H1 (cell line): ENCODE measurements around the gene CST6. TPM values are rescaled to one million over a fixed set of nuclear protein-coding genes. Genes with fewer than 3 reads are reported as not detected.

Experiments
- CTCF ChIA-PET: fragments of 300-600 bp; sonication (Branson Sonifier 250); formaldehyde crosslinking; loops from one replicate; lab custom pipeline; 2021; ENCODE audit not compliant: partially characterized antibody; lab: Charles Lee
- POLR2A ChIA-PET: fragments of 300-600 bp; sonication (Branson Sonifier 250); formaldehyde crosslinking; loops from one replicate; lab custom pipeline; 2021; ENCODE audit warnings: inconsistent platforms; ENCODE audit not compliant: partially characterized antibody; lab: Charles Lee
- DNase-seq, 2 experiments: peaks; one replicate each; pipeline versions ENCODE4 v3.0.0 to v3.0.0-alpha.2; 2010 to 2022; ENCODE audit warnings: low spot score in 2 of 2, low read depth in 1 of 2, mixed read lengths in 1 of 2
- FAIRE-seq: peaks from 2 replicates; lab custom pipeline; 2011; peaks lifted over from hg19 to GRCh38; lab: Jason Lieb, UNC
- H2AFZ ChIP-seq: 2 replicates; pipeline ENCODE4 v1.8.1; 2012; ENCODE audit warnings: low read length, inconsistent platforms
- H2AK5ac ChIP-seq: 2 replicates; pipeline ENCODE4 v1.6.1; 2013; ENCODE audit warnings: low read depth, low read length
- H2BK120ac ChIP-seq: replicated peaks from 2 replicates; pipeline ENCODE3; 2013; ENCODE audit warnings: low read depth, low read length, inconsistent platforms
- H2BK12ac ChIP-seq: 2 replicates; pipeline ENCODE4 v1.6.1; 2013; ENCODE audit warnings: low read depth, low read length
- H2BK15ac ChIP-seq: 2 replicates; pipeline ENCODE4 v1.6.1; 2013; ENCODE audit warnings: low read length
- H2BK20ac ChIP-seq: 2 replicates; pipeline ENCODE4 v1.6.1; 2013; ENCODE audit warnings: low read length
- H2BK5ac ChIP-seq: 2 replicates; pipeline ENCODE4 v1.6.1; 2013; ENCODE audit warnings: low read depth, low read length
- H3K14ac ChIP-seq: 2 replicates; pipeline ENCODE4 v1.6.1; 2013; ENCODE audit warnings: inconsistent platforms; ENCODE audit not compliant: insufficient read length
- H3K18ac ChIP-seq: 2 replicates; pipeline ENCODE4 v1.6.1; 2013; ENCODE audit warnings: low read length; ENCODE audit errors: extremely low read depth
- H3K23ac ChIP-seq: 2 replicates; pipeline ENCODE4 v1.6.1; 2013; ENCODE audit warnings: inconsistent platforms; ENCODE audit not compliant: insufficient read length
- H3K23me2 ChIP-seq: 2 replicates; pipeline ENCODE4 v1.6.1; 2013; ENCODE audit warnings: low read depth, low read length
- H3K27ac ChIP-seq: 2 replicates; pipeline ENCODE4 v1.6.1; 2011; ENCODE audit warnings: low read depth, low read length, inconsistent platforms
- H3K27me3 ChIP-seq, 4 experiments: replicated peaks in 1 of 4; 1 replicate in 1 of 4; 2 replicates in 3 of 4; pipeline versions ENCODE4 v1.6.1 to v1.8.1; 2011 to 2013; ENCODE audit warnings: low read length in 3 of 4, mild to moderate bottlenecking in 3 of 4, inconsistent platforms in 2 of 4, mixed read lengths in 2 of 4, moderate library complexity in 1 of 4; ENCODE audit not compliant: control insufficient read depth in 3 of 4, insufficient read depth in 3 of 4; ENCODE audit errors: extremely low read depth in 1 of 4
- H3K36me3 ChIP-seq, 4 experiments: 2 replicates each; pipeline versions ENCODE4 v1.6.1 to v1.8.1; 2011 to 2013; ENCODE audit warnings: mild to moderate bottlenecking in 4 of 4, low read length in 3 of 4, moderate library complexity in 2 of 4, control low read depth in 1 of 4, inconsistent platforms in 1 of 4; ENCODE audit not compliant: insufficient read depth in 4 of 4, control insufficient read depth in 2 of 4
- H3K4ac ChIP-seq: replicated peaks from 2 replicates; pipeline ENCODE3; 2013; ENCODE audit warnings: low read length, low read depth, mixed read lengths, inconsistent platforms; ENCODE audit not compliant: insufficient read length
- H3K4me1 ChIP-seq, 4 experiments: replicated peaks in 1 of 4; 1 replicate in 1 of 4; 2 replicates in 3 of 4; pipeline versions ENCODE4 v1.6.1 to v1.8.1; 2011 to 2013; ENCODE audit warnings: low read length in 3 of 4, inconsistent platforms in 2 of 4, mixed read lengths in 1 of 4; ENCODE audit not compliant: insufficient read depth in 4 of 4, control insufficient read depth in 3 of 4
- H3K4me2 ChIP-seq, 2 experiments: 2 replicates each; pipeline versions ENCODE4 v1.6.1 to v1.8.1; 2011 to 2013; ENCODE audit warnings: low read depth in 2 of 2, low read length in 2 of 2, control low read depth in 1 of 2, inconsistent platforms in 1 of 2, mild to moderate bottlenecking in 1 of 2; ENCODE audit not compliant: insufficient read depth in 1 of 2
- H3K4me3 ChIP-seq, 4 experiments: fragments of 200-600, 300-600 bp in 1 of 4; sonication (generic), shearing (Covaris generic), sonication (Bioruptor Twin) in 1 of 4; 2 replicates each; pipeline versions ENCODE4 v1.5.1 to v1.8.1; 2011 to 2016; ENCODE audit warnings: low read length in 4 of 4, low read depth in 3 of 4, control low read depth in 2 of 4, inconsistent platforms in 2 of 4, mild to moderate bottlenecking in 2 of 4, mixed read lengths in 1 of 4, moderate library complexity in 1 of 4; ENCODE audit not compliant: insufficient read depth in 2 of 4; ENCODE audit errors: extremely low read depth in 1 of 4
- H3K56ac ChIP-seq: replicated peaks from 2 replicates; pipeline ENCODE3; 2013; ENCODE audit warnings: low read depth, mild to moderate bottlenecking, mixed read lengths, low read length, inconsistent platforms; ENCODE audit not compliant: insufficient read length
- H3K79me1 ChIP-seq: 2 replicates; pipeline ENCODE4 v1.6.1; 2013; ENCODE audit warnings: low read depth, low read length, control low read depth
- H3K79me2 ChIP-seq, 2 experiments: 2 replicates each; pipeline versions ENCODE4 v1.6.1 to v1.8.1; 2012 to 2013; ENCODE audit warnings: low read length in 2 of 2, mild to moderate bottlenecking in 2 of 2, inconsistent platforms in 1 of 2; ENCODE audit not compliant: insufficient read depth in 2 of 2, control insufficient read depth in 1 of 2
- H3K9ac ChIP-seq, 4 experiments: replicated peaks in 1 of 4; 1 replicate in 1 of 4; 2 replicates in 3 of 4; pipeline versions ENCODE4 v1.6.1 to v1.8.1; 2011 to 2013; ENCODE audit warnings: low read depth in 3 of 4, low read length in 3 of 4, control low read depth in 2 of 4, mild to moderate bottlenecking in 2 of 4, moderate library complexity in 2 of 4, inconsistent platforms in 1 of 4; ENCODE audit errors: extremely low read depth in 1 of 4
- H3K9me3 ChIP-seq, 2 experiments: 2 replicates each; pipeline versions ENCODE4 v1.6.1 to v1.8.1; 2012 to 2013; ENCODE audit warnings: mild to moderate bottlenecking in 2 of 2, moderate library complexity in 2 of 2, control low read depth in 1 of 2, inconsistent platforms in 1 of 2, low read depth in 1 of 2, low read length in 1 of 2, mixed read lengths in 1 of 2; ENCODE audit not compliant: insufficient read depth in 2 of 2
- H4K20me1 ChIP-seq, 2 experiments: replicated peaks in 1 of 2; 2 replicates each; pipeline versions ENCODE3 to v1.8.1; 2011 to 2013; ENCODE audit warnings: inconsistent platforms in 2 of 2, low read length in 2 of 2, mild to moderate bottlenecking in 1 of 2; ENCODE audit not compliant: insufficient read depth in 2 of 2, control insufficient read depth in 1 of 2
- H4K5ac ChIP-seq: 2 replicates; pipeline ENCODE4 v1.6.1; 2013; ENCODE audit warnings: low read length, low read depth, mixed read lengths, inconsistent platforms; ENCODE audit not compliant: insufficient read length
- H4K8ac ChIP-seq: 2 replicates; pipeline ENCODE4 v1.8.0; 2013; ENCODE audit warnings: mild to moderate bottlenecking, moderate library complexity, low read length, inconsistent platforms; ENCODE audit not compliant: insufficient read depth; ENCODE audit errors: extremely low read depth
- H4K91ac ChIP-seq: replicated peaks from 2 replicates; pipeline ENCODE3; 2013; ENCODE audit warnings: low read length, mixed read lengths, inconsistent platforms; ENCODE audit not compliant: insufficient read length
- BACH1 ChIP-seq: IDR thresholded peaks from 2 replicates; pipeline ENCODE4 v1.6.1; 2012; ENCODE audit warnings: low read length, improper control_type of control experiment
- CHD1 ChIP-seq: IDR thresholded peaks from 2 replicates; pipeline ENCODE4 v1.6.1; 2012; ENCODE audit warnings: low read depth, low read length, improper control_type of control experiment
- CHD2 ChIP-seq: IDR thresholded peaks from 2 replicates; pipeline ENCODE4 v1.6.1; 2012; ENCODE audit warnings: low read length, improper control_type of control experiment
- CTBP2 ChIP-seq: IDR thresholded peaks from 2 replicates; pipeline ENCODE4 v1.7.0; 2011; ENCODE audit warnings: borderline replicate concordance, mild to moderate bottlenecking, moderate library complexity, mixed read lengths, low read length; ENCODE audit not compliant: insufficient read depth, insufficient read length
- EGR1 ChIP-seq: IDR thresholded peaks from 2 replicates; pipeline ENCODE4 v1.6.1; 2011; ENCODE audit warnings: low read depth, low read length, borderline replicate concordance
- KDM4A ChIP-seq: IDR thresholded peaks from one replicate; pipeline ENCODE4 v1.7.1; 2012; ENCODE audit warnings: low read depth, mild to moderate bottlenecking, moderate library complexity, low read length, inconsistent platforms; ENCODE audit not compliant: severe bottlenecking
- KDM5A ChIP-seq: fragments of 200-600 bp; IDR thresholded peaks from 2 replicates; pipeline ENCODE4 v1.7.1; 2012; ENCODE audit warnings: mild to moderate bottlenecking, low read length, inconsistent platforms, mixed read lengths
- RFX5 ChIP-seq: IDR thresholded peaks from 2 replicates; pipeline ENCODE4 v1.6.1; 2011; ENCODE audit warnings: low read depth, low read length, improper control_type of control experiment, borderline replicate concordance
- SP1 ChIP-seq: IDR thresholded peaks from 2 replicates; pipeline ENCODE4 v1.6.1; 2011; ENCODE audit warnings: low read depth, low read length
- ZNF274 ChIP-seq: IDR thresholded peaks from 2 replicates; pipeline ENCODE4 v1.7.0; 2012; ENCODE audit warnings: low read length, borderline replicate concordance; ENCODE audit errors: extremely low read depth
- whole genome bisulfite sequencing, 2 experiments: shearing (Covaris generic) in 1 of 2; methylation state at CpG; one replicate each; pipeline versions ENCODE4 v1.1.6 to v1.1.7; 2013 to 2015; ENCODE audit warnings: low lambda C conversion rate in 2 of 2, mixed read lengths in 2 of 2, inconsistent platforms in 1 of 2, low coverage in 1 of 2, missing lambda C conversion rate in 1 of 2; ENCODE audit not compliant: insufficient replicate concordance in 2 of 2, insufficient coverage in 1 of 2, insufficient read length in 1 of 2; ENCODE audit errors: extremely low coverage in 1 of 2, missing lambda C conversion rate in 1 of 2; 5-methylcytosine and 5-hydroxymethylcytosine counted together
- polyA plus RNA-seq, 7 experiments: library from polyadenylated mRNA; depleted of rRNA in 3 of 7; stranded (reverse) in 5 of 7; unstranded in 2 of 7; fragments of >200 nt in 5 of 7; fragments of 200-250 nt in 2 of 7; gene quantifications; 1 replicate in 5 of 7; 2 replicates in 1 of 7; 4 replicates in 1 of 7; pipeline versions ENCODE4 v1.2.1 to v1.2.3, GENCODE V29; 2011 to 2013; ENCODE audit warnings: missing spikeins in 2 of 7, mixed read lengths in 2 of 7
- total RNA-seq: library from RNA; stranded (reverse); fragmentation: NEBNext Ultra II Directional; extraction: Animal tissue kit (Norgen Biotek cat#: 25700); gene quantifications from 2 replicates; pipeline ENCODE4 v1.2.1, GENCODE V29; 2021
- TF ChIP-seq, protein P1 (sequence below): IDR thresholded peaks from 2 replicates; pipeline ENCODE4 v1.6.1; 2012; ENCODE audit warnings: inconsistent platforms

Gene CST6
- total and polyA plus RNA-seq, 2 of the 8 experiments (the other 6 are each of a cell fraction or from before 2014, with no cell fraction given): 1.6 to 7.6 TPM

DNA sequence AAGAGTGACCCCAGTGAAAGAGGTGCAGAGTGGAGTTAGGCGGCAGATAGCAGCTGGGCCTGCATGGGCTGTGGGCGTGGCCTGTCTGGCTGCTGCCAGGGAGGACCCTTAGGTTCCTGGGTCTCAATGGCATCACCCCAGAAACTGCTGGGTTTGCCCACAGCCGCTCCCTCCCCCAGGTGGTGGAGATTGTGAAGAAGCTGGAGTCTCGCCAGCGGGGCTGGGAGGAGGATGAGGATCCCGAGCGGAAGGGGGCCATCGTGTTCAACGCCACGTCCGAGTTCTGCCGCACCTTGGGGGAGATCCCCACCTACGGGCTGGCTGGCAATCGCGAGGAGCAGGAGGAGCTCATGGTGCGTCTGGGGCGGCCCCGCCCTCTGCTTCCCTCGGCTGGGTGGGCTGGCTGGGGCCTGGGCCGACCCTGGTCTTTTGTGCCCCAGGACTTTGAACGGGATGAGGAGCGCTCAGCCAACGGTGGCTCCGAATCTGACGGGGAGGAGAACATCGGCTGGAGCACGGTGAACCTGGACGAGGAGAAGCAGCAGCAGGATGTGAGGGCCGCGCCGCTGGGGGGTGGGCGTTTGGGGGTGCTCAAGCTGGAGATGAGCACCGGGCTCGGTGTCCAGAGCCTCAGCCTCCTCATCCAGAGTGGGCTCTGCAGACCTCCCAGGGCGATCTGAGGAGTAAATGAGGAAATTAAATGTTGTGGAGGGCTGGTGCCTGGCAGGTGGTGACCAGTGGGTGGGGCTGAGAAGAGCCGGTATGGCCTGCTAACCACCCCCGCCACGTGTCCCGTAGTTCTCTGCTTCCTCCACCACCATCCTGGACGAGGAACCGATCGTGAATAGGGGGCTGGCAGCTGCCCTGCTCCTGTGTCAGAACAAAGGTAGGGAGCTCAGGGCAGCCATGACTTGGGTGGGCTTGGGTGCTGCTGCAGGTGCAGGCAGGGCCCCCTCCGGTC, 35.3 kb upstream of the CST6 start:
- FAIRE-seq (no peak), DNase-seq (no peak)
- Histone ChIP-seq H3K23me2 (no peaks in the 10 kb centered on the region), H4K20me1 (peaks cover 0 to 2% of the 10 kb centered on the region in 2 experiments), H2AFZ (no peak overlapping the region), H3K27ac (no peak overlapping the region), H3K4me2 (no peak overlapping the region), H3K4me1 (no peaks in the 10 kb centered on the region), H4K5ac (no peak overlapping the region), H4K91ac (no peak overlapping the region), H3K27me3 (no peaks in the 10 kb centered on the region), H3K56ac (no peak overlapping the region), H3K18ac (no peak overlapping the region), H3K36me3 (peaks cover 6 to 25% (median 22%) of the 10 kb centered on the region in 4 experiments; a peak in 7 of 8 replicates), H3K79me1 (no peaks in the 10 kb centered on the region), H3K9me3 (no peaks in the 10 kb centered on the region), H3K23ac (no peak overlapping the region), H2BK5ac (no peak overlapping the region), H2BK15ac (no peak overlapping the region), H2AK5ac (no peak overlapping the region), H2BK120ac (no peak overlapping the region), H3K79me2 (no peaks in the 10 kb centered on the region), H3K9ac (no peak overlapping the region), H2BK20ac (no peak overlapping the region), H3K14ac (no peak overlapping the region), H3K4ac (no peak overlapping the region), H4K8ac (no peak overlapping the region), H3K4me3 (no peak overlapping the region), H2BK12ac (no peak overlapping the region)
- 90% methylated on average over 37 of the region's 43 CpGs; no CpG with 5 or more reads in 1 of the 2 experiments for WGBS, 2 experiments
- CTCF ChIA-PET: interaction anchor here (0.8 to 18.4 kb wide), 4 partner anchors 12 to 271 kb away, joined by 3 to 281 read pairs (median 7); partner anchors contain the start of genes CCDC85B and FIBP
- POLR2A ChIA-PET: interaction anchor here (0.9 to 2.2 kb wide), 12 partner anchors 9 to 124 kb away, joined by 3 to 11 read pairs (median 3); partner anchors contain the start of genes BANF1 and CCDC85B
- no peak for TF ChIP-seq CTBP2
- TF ChIP-seq ZNF274: no peak
- no peak for TF ChIP-seq SP1
- no peak for TF ChIP-seq RFX5
- TF ChIP-seq BACH1: no peak
- TF ChIP-seq, protein P1, sequence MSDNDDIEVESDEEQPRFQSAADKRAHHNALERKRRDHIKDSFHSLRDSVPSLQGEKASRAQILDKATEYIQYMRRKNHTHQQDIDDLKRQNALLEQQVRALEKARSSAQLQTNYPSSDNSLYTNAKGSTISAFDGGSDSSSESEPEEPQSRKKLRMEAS: no peak
- TF ChIP-seq CHD1: no peak
- no peak for TF ChIP-seq CHD2
- TF ChIP-seq EGR1: no peak
- no peak for TF ChIP-seq KDM5A
- TF ChIP-seq KDM4A: no peak
